Measurements from ENCODE around the gene NUCKS1.

NUCKS1 gene

DNA sequence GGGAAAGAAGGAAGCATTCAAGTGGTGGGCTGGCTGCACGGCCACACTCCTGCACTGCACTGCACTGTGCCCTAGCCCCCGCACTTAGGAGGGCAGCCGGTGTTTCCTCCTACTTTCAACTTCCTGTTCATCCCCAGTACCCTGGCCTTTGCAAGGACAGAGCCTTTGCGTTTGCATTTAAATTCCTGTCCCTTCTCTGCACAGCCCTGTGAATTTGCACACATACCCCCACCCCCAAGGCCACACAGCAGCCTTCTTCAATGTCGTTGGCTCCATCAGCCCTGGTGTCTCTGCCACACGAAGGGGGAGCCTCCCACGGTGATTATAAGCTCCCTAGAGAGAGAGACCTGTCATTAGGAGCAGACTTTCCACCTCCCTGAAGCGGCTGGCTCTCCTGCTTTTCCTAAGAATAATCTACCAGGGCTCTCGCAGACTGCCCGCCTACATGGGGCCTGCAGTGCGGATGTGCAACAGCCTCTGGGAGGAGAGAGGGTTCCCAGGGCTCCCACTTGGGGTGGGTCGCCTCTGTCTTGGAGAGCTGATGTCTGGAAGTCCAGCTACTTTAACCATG is 56.5 kb downstream of the NUCKS1 start:
- no peaks in the 10 kb centered on the region for H3K36me3 ChIP-seq
- H3K27me3 ChIP-seq, result no peaks in the 10 kb centered on the region
- TF ChIP-seq, protein P1, sequence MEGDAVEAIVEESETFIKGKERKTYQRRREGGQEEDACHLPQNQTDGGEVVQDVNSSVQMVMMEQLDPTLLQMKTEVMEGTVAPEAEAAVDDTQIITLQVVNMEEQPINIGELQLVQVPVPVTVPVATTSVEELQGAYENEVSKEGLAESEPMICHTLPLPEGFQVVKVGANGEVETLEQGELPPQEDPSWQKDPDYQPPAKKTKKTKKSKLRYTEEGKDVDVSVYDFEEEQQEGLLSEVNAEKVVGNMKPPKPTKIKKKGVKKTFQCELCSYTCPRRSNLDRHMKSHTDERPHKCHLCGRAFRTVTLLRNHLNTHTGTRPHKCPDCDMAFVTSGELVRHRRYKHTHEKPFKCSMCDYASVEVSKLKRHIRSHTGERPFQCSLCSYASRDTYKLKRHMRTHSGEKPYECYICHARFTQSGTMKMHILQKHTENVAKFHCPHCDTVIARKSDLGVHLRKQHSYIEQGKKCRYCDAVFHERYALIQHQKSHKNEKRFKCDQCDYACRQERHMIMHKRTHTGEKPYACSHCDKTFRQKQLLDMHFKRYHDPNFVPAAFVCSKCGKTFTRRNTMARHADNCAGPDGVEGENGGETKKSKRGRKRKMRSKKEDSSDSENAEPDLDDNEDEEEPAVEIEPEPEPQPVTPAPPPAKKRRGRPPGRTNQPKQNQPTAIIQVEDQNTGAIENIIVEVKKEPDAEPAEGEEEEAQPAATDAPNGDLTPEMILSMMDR (IDR thresholded peaks at IDR 0.05; ENCODE audit: low read depth, low read length), result no peak
- H3K4me1 ChIP-seq, result no peaks in the 10 kb centered on the region
- no peak overlapping the region for H3K4me3 ChIP-seq (ENCODE audit: low read depth, low read length)
- DNase-seq, result no peak
- H3K9me3 ChIP-seq, result no peaks in the 10 kb centered on the region

DNA sequence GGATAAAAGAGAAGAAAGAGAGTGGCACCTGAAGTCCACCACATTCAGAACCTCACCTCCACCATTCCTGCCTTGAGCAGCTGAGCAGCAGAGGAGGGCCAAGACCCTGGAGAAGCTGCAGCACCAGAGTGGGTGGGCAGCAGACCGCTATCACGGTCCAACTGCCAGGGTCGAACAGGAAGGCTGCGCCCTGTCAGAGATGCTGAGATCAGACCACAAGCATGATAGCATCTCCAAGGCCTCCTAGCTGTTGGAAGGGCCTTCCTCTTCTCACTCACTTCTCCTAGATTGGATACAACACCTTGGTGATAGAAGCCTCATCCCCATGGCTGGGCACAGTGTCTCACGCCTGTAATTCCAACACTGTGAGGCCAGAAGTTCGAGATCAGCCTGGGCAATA is 57.6 kb downstream of the NUCKS1 start:
- Histone ChIP-seq H3K36me3 (no peaks in the 10 kb centered on the region), H3K4me1 (no peaks in the 10 kb centered on the region), H3K4me3 (ENCODE audit: low read depth, low read length) (no peak overlapping the region), H3K9me3 (no peaks in the 10 kb centered on the region), H3K27me3 (no peaks in the 10 kb centered on the region)
- TF ChIP-seq, protein P1 (IDR thresholded peaks at IDR 0.05; ENCODE audit: low read depth, low read length), result no peak
- DNase-seq, result no peak

DNA sequence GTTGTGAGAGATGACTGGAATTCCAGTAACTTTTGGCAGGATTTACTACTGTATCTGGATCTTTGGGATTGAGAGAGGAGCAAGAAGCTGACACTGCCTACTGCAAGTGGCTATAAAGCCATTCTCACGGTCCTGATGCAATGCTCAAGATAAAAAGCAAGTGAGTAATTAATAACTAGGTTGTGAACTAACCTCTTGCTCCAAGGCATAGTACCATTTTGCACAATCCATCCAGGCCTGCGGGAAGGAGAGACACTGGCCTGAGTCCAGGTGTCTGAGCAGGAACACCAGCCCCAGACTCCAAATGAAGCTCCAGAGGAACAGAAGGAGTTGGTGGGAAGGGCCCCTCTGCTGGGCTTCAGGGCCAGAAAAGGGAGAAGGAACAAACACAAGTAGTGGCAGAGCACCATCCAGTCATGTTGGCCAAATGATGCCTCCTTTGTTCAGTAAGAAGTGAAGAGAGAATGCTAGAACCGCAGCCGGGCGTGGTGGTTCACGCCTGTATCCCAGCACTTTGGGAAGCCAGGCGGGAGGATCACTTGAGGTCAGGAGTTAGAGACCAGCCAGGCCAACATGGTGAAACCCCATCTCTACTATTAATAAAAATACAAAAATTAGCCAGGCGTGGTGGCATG is 59.7 kb downstream of the NUCKS1 start:
- no peaks in the 10 kb centered on the region for H3K4me1 ChIP-seq
- H3K36me3 ChIP-seq, result no peaks in the 10 kb centered on the region
- TF ChIP-seq, protein P1 (IDR thresholded peaks at IDR 0.05; ENCODE audit: low read depth, low read length), result no peak
- H3K27me3 ChIP-seq, result no peaks in the 10 kb centered on the region
- no peaks in the 10 kb centered on the region for H3K9me3 ChIP-seq
- DNase-seq, result no peak
- no peak overlapping the region for H3K4me3 ChIP-seq (ENCODE audit: low read depth, low read length)

DNA sequence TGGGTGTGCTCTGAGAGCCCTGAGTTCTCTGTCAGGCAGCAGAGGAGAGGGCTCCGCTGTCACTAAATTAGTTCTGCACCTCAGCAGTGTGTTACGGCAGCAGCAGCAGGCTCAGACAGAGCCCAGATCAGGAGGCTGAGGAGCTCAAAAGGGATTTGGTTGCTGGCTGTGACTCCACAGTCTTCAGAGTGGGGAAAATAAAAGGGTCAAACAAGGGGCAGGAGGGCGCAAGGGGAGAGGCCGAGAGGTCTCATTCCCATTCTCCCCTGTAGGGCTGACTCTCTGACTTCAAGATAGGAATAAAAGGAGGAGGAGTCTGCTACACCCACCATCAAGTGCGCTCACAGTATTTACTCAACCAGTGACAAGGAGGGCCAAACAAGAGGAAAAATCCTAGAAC is 60.5 kb downstream of the NUCKS1 start:
- H3K9me3 ChIP-seq, result no peaks in the 10 kb centered on the region
- no peak overlapping the region for H3K4me3 ChIP-seq (ENCODE audit: low read depth, low read length)
- no peak for DNase-seq
- no peaks in the 10 kb centered on the region for H3K4me1 ChIP-seq
- H3K27me3 ChIP-seq, result no peaks in the 10 kb centered on the region
- H3K36me3 ChIP-seq, result no peaks in the 10 kb centered on the region
- TF ChIP-seq, protein P1 (IDR thresholded peaks at IDR 0.05; ENCODE audit: low read depth, low read length), result no peak

DNA sequence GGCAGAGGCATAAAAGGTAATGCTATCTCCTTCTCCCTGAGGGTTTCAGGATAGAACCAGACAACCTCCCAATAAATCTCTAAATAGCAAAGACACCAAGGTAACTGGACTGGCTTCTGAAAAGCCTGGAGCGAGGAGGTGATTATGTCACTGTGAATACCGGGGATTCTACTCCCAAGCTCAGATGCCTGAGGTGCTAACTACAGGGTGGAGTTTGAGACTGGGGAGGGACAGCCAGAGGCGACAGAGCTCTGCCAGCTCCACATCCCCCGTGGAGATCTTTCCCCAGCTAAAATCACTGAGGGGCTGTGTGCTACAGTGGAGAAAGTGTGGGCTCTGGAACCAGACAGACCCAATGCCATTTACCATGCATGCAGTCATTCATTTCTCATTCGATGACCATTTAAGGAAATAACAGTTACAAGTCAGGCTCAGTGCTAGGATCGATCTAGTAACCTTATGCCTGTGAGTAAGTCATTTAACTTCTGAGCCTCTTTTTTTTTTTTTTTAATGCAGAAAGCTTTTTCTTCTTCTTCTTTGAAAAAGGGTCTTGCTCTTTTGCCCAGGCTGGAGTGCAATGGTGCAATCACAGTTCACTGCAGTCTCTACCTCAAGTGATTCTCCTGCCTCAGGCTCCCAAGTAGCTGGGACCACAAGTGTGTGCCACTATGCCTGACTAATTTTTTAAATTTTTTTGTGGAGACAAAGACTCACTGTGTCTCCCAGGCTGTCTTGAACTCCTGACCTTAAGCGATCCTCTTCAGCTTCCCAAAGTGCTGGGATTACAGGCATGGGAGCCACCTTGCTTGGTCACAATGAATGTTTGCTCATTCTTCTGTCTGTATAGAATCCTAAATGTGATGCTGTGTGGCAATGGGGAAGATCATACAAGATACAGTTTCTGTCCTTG is 61.6 kb downstream of the NUCKS1 start:
- no peak for DNase-seq
- Histone ChIP-seq H3K27me3 (no peaks in the 10 kb centered on the region), H3K36me3 (no peaks in the 10 kb centered on the region), H3K4me3 (ENCODE audit: low read depth, low read length) (no peak overlapping the region), H3K9me3 (no peaks in the 10 kb centered on the region), H3K4me1 (no peaks in the 10 kb centered on the region)
- TF ChIP-seq, protein P1 (IDR thresholded peaks at IDR 0.05; ENCODE audit: low read depth, low read length), result no peak

All from BE2C (cell line).